DMS114 treated with DMSO at 0.1 percent for 48 hours (cell line): ENCODE results near the gene MEX3A.
"Not testable (repeated sequence)": the region's sequence is repeated elsewhere in the genome, so short reads cannot be mapped to it uniquely, and the experiment has no call there.

Experiments
- DNase-seq: peaks from one replicate; lab custom pipeline; 2025; ENCODE audit not compliant: unreplicated experiment; lab: John Stamatoyannopoulos, UW

The MEX3A gene

DNA sequence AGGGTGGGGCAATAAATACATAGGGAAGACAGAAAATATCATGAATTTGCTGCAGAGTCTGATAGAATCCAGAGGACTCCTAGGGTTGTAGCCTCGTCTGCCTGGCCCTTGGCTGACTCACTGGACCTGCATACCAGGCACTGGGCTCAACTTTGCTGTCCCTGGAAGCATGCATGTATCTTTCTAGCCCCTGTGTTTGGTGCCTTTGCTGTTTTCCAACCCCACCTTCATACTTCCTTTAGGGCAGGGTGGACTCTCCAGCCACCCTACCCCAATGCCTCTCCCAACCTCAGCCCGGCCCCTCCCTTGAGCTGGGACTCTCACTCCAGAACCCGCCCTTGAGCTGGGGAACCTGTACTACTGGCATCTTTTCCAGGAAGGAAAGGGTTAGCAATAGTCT lies 20.1 kb downstream of the MEX3A start:
- no peak for DNase-seq

DNA sequence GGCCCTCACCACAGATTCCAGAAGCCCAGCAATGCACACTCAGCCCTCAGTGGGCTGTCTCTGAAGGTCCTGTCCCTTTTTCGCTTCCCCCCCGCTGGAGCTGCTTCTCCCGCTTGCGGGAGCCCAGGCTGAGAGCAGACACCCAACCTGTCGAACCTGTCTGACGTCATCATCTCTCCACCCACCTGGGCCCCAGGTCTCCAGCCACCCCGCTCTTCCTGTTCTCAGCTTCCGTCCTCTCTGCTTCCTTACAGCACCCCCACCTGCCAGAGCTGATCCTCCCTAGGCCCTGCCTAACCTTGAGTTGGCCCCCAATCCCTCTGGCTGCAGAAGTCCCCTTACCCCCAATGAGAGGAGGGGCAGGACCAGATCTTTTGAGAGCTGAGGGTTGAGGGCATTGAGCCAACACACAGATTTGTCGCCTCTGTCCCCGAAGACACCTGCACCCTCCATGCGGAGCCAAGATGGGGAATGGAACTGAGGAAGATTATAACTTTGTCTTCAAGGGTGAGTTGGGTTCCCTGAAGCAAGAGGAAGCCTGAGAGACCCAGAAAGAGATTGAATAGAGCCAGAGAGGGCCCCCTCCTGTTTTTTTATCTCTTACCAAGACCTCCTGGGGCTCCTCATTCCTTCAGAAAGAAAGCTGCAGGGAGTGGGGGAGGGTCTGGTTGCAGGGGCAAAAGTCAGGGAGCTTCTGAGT lies 21.2 kb downstream of the MEX3A start, which contains the start of gene RAB25:
Gene RAB25, plus strand, starts transcription at position 224 of the 700 bp plus-strand sequence. Its CDS starts 241 bp downstream, at position 465.
- DNase-seq, result no peak

DNA sequence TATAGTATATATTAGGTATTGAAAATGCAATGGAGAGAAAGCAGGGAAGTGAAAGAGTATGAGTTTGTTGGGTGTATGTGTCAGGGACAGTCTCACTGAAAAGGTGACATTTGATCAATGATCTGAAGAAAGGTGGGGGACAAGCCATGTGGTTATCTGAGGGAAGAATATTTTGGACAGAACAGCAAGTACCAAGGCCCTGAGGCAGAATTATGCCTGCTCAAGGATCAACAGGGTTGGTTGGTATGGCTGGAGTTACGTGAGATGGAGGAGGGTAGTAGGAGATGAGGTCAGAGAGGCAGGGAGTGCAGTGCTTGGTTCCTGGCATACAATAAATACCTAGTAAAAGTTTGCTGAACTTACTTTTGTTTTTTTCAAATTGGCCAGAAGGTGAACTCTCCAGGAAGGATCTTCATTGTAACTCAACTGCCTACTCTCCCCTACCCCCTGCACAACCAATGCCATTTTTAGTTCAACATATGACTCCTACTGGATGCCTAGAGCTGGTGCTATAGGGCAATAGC lies 25.9 kb downstream of the MEX3A start:
- DNase-seq, result no peak

DNA sequence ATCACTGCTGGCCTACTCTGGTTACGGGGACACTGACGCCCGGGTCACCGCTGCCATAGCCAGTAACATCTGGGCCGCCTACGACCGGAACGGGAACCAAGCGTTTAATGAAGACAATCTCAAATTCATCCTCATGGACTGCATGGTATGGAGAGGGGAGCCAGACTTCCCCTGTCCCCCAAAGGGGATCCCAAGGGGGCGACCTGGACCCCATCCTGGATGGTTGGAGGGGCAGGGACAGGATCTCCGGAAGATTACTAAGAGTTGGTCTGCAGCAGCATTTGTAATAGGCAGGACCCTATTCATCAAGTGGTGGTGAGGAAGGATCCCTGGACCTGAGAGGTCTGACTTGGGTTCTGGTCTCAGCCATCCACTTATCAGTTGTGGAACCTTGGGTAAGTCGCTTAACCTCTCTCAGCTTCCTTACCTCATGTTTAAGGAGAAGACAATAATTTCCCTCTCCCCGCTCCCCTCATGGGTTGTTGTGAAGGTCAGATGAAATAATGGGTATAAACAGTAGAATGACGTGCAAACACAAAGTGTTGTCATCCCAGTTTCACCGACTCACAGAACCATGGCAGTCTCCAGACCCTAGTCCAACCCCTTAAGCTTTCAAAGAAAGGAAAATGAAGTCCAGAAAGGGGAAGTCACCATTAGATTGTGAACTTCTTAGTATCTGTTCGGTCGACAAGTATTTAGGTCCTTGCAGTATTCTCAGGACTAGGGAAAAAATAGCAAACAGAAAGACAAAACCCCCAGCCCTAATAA lies 26.8 kb downstream of the MEX3A start:
- DNase-seq, result no peak

DNA sequence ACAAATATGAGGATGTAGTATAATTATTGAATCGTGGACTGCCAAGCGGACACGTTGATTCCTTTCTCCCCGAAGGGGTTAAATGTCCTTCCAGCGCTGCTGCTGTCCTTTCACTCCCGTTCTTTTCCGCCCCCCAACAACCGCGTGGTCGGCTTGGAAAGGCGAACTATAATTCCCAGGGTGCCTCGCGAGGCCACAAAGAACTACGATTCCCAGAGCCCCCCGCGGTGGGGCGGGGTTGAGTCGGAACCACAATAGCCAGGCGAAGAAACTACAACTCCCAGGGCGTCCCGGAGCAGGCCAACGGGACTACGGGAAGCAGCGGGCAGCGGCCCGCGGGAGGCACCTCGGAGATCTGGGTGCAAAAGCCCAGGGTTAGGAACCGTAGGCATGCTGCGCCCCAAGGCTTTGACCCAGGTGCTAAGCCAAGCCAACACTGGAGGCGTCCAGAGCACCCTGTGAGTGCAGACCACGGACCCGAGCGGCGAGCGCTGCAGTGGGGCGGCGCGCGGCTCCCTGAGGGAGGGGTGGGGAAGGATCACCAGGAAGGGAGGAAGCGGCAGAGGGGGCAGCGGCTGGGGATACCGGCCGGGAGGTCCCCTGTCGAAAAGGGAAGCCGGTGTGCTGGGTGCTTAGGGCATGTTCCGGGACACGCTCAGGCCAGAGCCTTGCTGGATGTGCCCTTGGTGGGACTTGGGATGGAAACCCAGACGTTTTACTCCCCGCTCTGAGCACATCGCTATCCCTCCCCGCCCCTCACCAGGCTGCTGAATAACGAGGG lies 27.6 kb downstream of the MEX3A start, which contains the start of gene LAMTOR2:
Gene LAMTOR2, plus strand, starts transcription at position 283 of the 781 bp plus-strand sequence. Its CDS starts 108 bp downstream, at position 391.
- peak; percentile 100 for DNase-seq

DNA sequence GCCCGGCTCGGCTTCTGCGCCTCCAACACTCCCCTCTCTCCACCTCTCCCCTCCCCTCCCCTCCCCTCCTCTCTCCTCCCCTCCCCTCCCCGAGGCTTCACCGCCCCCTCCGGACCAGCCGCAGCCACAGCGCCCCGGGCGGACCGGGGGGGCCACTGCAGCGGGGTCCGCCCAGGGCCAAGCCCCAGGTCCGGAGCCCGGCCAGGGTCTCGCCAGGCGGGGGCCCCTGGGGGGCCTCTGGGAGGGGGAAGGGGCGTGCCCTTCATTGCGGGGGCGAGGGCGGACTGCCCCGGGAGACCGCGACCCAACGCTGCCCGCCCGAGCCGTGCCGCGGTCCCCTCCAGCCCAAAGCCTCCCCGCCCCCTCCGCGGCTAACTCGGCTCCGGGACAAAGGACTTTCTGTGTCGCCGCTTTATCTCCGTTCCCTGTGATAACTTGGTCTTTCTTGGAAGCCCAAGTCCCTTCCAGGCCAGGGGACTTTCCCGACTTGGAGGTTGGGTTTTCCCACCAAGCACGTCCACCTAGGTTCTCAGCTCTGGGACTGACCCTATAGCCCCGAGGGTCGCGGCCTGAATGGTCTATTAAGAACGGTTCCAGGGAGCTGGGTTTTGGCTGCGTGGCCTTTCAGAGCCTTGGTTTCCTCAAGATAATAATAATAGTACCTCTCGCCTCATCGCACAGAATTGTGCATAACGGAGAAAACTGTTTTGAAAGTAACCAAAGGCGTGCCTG lies 28.3 kb downstream of the MEX3A start, which contains the start of gene UBQLN4:
Gene UBQLN4, minus strand, starts transcription at position 31 of the 732 bp plus-strand sequence. CDS start 97 bp downstream, outside the sequence.
- peak; percentile 68 for DNase-seq

DNA sequence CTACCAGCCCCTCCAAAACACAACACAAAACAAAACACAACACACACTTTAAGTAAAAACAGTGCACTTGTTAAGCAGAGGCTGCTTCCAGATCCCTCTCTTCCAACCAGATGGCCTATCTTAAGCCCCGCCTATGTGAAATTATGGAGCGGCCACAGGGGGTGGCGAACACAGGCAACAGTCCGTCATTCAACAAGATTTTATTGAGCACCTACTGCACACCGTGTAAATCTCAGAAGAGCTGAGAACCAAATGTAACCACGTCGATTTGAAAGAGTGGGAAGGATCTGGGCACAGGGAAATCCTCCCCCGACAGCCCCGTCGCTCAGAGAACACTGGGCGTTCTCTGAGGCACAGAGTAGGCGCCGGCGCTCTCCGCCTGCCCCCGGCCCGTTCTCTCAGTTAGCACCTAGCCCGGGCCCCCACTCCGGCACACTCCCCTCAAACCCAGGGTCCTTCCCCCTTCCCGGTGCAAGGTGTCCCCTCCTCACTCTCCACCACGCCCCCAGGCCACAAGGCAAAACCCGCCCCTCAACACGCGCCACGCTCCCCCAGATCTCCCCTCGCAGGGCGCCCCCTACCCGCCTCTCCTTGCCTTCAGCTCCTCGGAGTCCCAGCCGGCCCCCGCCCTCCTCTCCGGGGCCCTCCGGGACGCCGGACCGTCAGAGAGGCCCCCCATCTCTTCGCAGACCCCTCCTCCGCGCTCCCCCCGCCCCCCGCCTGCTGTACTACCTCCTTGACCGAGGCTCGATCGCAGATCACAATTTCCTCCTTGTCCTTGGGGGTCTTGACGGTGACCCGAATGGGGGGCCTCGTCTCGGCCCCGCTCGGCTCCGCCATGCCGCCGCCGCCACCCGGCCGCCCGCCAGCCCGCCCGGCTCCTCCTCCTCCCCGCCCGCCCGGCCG lies 29.1 kb downstream of the MEX3A start:
- DNase-seq, result peak; percentile 79

DNA sequence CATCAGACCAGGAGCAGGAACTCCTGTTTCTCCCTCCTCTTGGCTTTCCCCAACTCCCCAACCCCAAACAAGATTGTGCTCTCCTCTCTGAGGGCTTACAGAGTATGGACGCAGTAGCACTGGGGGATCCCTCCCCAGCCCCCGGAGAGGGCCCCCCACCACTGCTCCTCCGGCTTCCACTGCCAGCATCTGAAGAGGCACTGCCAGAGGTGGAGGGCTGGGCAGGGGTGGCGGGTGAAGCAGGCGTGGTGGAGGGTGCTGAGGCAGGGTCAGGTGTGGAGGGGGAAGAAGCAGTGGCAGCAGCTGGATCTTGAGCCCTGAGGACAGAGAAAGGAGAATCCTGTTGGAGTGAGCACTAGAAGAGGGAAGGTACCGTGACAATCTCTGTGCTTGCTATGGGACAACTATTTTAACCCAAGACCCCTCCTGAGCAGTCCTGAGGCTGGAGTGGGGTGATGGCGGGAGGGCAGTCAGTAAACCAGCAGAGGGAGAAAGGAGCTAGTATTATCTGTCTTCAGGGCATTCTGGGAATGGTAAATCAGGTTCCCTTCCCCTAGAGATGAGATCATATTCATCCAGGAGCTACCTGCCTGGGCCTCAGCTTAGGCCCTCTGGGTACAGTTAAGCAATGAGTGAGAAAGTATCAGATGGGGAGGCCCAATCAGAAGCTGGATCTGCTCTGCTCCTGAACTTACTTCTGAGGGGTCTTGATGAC lies 31.1 kb downstream of the MEX3A start:
- no peak for DNase-seq

DNA sequence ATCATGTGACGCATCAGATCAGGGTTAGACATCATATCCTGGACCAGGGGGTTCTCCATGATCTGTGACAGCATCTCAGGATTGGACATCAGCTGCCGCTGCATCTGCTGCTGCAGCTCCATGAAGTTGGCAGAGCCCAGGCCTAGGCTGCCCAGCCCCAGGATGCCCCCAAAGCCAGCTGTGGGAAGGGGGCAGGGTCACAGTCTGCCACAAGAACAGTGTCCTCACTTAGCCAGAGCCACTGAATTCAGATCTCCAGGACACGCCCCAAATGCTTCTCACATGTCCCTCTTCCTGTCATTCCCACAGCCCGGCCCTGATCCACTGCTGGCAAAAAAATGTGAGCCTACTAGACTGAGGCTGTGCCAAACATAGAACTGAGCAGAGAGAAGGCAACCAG lies 31.9 kb downstream of the MEX3A start:
- DNase-seq, result no peak

DNA sequence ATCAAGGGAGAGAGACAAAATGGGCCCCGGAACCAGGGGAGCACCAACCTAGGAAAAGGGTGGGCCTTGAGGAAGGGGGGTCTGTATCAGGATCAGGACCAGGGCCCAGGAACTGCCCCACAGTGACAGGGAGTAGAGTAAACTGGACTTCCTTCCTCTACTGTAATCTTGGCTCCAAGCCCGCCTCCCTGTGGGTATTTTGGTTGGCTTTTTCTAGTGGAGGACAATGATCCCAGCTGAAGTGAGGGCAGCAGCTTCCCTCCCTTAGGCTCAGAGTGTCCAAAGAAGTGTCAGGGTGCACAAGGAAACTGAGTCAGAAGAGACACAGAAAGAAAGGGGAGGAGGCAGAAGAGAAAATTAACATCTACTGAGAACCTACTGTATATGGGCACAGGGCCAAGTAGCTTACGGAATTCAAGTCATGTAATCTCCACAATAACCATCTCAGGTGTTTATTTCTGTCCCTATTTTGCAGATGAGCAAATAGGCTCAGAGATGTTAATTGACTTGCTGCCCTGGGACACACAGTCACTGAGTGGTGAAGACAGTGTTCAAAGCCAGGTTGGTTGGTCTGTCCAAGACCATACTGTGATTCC lies 33.5 kb downstream of the MEX3A start:
- no peak for DNase-seq

DNA sequence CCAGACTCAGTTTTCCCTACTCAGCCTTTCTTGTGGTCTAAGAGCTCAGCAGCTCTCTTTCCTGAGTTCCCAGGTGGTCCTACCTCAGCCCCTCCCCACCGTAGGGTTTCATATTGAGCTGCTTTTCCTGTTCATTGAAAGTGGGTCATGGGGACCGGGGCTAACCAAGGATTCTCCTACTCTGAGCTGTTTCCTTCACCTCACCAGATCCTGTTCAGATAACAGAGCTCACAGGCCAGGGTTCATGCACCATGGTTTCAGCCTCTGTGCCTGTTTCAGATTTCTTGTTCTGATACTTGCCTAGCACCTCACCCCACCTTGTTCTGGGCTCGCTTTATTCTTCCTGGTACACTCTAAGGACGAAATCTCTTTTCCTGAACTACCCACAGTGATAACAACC lies 37.2 kb downstream of the MEX3A start:
- no peak for DNase-seq

DNA sequence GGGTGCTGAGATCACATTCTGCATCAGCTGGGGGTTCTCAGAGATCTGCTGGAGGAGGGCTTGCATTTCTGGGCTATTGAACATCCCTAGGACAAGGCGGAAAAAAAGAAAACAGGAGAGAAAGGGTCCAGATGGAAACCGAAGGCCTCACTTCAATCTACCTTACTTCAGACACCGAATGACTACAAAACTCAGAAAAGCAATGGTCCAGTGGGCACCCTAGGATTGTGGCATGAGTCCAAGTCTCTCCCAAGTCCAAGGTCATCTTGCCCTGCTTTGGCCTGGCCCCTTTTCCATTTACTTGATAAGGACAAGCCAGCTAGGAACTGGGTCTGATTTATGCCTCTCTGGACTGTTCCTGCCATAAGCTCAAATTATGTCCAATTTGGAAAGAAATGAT lies 39.4 kb downstream of the MEX3A start:
- DNase-seq, result no peak

DNA sequence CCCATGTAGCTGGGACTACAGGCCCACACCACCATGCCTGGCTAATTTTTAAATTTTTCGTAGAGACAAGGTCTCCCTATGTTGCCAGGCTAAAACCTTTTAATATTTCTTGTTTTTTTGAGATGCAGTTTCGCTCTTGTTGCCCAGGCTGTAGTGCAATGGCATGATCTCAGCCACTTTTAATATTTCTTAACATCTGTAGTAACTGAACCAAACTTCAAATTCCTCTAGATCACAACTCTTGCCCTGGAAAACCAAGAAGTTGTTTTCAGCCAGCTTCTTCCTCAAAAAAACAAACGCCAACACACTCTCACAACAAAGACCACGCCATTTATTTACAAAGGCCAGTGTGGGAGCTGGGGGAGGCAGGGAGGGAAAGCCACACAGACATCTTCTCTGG lies 47.3 kb downstream of the MEX3A start:
- not testable (repeated sequence) for DNase-seq

DNA sequence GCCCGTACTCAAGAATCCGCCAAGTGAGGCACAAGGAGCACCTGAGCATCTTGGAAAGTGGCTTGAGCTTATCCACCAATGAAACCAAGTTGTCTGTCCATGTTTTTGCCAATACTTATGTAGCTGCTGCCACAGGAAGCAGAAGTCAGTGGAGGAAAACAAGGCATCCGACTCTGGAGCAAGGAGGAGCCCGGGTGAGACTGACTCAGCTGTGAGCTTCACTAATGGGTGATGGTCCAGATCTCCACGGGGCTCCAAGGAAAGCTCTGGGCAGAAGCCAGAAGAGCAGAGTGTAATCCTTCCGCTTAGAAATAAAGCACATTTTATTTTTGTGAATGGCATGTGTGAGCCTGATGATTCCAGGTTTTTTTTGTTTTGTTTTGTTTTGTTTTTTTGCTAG lies 49.3 kb downstream of the MEX3A start:
- DNase-seq, result no peak

DNA sequence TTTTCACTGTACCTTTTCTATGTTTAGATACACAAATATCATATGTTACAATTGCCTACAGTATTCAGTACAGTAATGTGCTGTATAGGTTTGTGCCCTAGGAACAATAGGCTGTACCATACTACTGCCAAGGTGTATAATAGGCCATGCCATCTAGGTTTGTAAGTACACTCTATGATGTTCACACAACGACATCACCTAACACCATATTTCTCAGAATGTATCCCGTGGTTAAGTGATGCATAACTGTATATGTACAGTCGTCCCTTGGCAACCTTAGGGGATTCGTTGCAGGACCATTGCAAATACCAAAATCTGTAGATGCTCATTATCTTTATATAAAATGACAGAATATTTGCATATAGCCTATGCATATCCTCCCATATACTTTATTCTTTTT lies 55.7 kb downstream of the MEX3A start:
- DNase-seq, result no peak

DNA sequence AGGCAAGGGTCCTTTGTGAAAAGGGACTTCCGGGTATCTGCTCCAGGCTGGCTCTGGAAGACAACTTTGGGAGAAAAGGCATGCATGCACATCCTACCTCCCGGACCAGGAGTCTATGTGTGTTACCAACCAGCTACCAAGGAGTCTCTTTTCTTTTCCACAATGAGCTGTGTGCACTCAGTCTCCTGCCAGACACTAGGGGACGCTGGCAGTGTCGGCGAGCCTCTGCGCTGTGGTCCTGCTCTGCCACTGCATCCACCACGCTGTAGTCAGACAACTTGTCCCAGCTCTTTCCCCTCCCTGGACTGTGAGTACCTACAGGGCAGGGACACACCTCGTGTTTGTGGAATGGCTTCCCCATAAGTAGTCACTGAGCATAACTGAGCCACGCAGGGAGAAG lies 56.4 kb downstream of the MEX3A start:
- DNase-seq, result no peak

DNA sequence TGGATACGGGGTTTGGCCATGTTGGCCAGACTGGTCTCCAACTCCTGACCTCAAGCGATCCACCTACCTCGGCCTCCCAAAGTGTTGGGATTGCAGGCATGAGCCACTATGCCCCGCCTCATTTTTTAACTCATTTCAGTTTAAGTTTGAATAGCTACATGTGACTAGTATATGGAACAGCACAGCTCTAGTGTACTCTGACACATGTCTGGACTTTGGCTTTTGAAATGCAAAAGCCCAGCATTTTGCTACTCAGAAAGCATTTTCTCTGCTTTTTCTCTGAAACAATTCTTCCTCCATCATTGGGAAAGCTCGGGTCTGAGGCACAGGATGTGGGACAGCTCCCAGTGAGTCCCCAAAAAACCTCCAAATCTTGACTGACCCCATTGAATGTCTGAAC lies 57.5 kb downstream of the MEX3A start:
- DNase-seq, result no peak
